WTC11 (cell line): ENCODE measurements around the gene PCBD1.

Experiments used
- CBFB ChIP-seq: sonication (generic); formaldehyde crosslinking; IDR thresholded peaks from 2 replicates; pipeline ENCODE4 v1.8.1; 2022; ENCODE audit warnings: mild to moderate bottlenecking, low read depth, missing genetic modification reagents
- CREM ChIP-seq: sonication (generic); formaldehyde crosslinking; IDR thresholded peaks from 2 replicates; pipeline ENCODE4 v1.8.1; 2022; ENCODE audit warnings: mild to moderate bottlenecking, missing genetic modification reagents, moderate library complexity
- MAX ChIP-seq: sonication (generic); formaldehyde crosslinking; IDR thresholded peaks from 2 replicates; pipeline ENCODE4 v1.8.0; 2022; ENCODE audit warnings: mild to moderate bottlenecking, missing genetic modification reagents
- MYBL2 ChIP-seq: sonication (generic); formaldehyde crosslinking; IDR thresholded peaks from 2 replicates; pipeline ENCODE4 v1.8.1; 2023; ENCODE audit warnings: mild to moderate bottlenecking, moderate library complexity, missing genetic modification reagents
- TP53 ChIP-seq: sonication (generic); formaldehyde crosslinking; IDR thresholded peaks from 2 replicates; pipeline ENCODE4 v1.8.1; 2023; ENCODE audit warnings: mild to moderate bottlenecking, missing genetic modification reagents
- ZBTB43 ChIP-seq: sonication (generic); formaldehyde crosslinking; IDR thresholded peaks from 2 replicates; pipeline ENCODE4 v1.8.1; 2023; ENCODE audit warnings: mild to moderate bottlenecking, missing genetic modification reagents
- ZMAT4 ChIP-seq: fragments of 250-450 bp; sonication (Bioruptor Pico); IDR thresholded peaks from 2 replicates; pipeline ENCODE4 v1.9.0; 2021; ENCODE audit warnings: mild to moderate bottlenecking
- TF ChIP-seq, protein P1 (sequence below): sonication (generic); formaldehyde crosslinking; IDR thresholded peaks from 2 replicates; pipeline ENCODE4 v1.8.0; 2022; ENCODE audit warnings: missing genetic modification reagents
- TF ChIP-seq, protein P2 (sequence below): sonication (generic); formaldehyde crosslinking; IDR thresholded peaks from 2 replicates; pipeline ENCODE4 v1.8.0; 2022; ENCODE audit warnings: mild to moderate bottlenecking, missing genetic modification reagents
- TF ChIP-seq, protein P3 (sequence below): fragments of 200-600 bp; IDR thresholded peaks from 2 replicates; pipeline ENCODE4 v1.8.0; 2022; ENCODE audit warnings: antibody characterized with exemption

GRCh38 chr10:70935631-70936030 lies 47.3 kb upstream of the PCBD1 start:
- TF ChIP-seq, protein P1, sequence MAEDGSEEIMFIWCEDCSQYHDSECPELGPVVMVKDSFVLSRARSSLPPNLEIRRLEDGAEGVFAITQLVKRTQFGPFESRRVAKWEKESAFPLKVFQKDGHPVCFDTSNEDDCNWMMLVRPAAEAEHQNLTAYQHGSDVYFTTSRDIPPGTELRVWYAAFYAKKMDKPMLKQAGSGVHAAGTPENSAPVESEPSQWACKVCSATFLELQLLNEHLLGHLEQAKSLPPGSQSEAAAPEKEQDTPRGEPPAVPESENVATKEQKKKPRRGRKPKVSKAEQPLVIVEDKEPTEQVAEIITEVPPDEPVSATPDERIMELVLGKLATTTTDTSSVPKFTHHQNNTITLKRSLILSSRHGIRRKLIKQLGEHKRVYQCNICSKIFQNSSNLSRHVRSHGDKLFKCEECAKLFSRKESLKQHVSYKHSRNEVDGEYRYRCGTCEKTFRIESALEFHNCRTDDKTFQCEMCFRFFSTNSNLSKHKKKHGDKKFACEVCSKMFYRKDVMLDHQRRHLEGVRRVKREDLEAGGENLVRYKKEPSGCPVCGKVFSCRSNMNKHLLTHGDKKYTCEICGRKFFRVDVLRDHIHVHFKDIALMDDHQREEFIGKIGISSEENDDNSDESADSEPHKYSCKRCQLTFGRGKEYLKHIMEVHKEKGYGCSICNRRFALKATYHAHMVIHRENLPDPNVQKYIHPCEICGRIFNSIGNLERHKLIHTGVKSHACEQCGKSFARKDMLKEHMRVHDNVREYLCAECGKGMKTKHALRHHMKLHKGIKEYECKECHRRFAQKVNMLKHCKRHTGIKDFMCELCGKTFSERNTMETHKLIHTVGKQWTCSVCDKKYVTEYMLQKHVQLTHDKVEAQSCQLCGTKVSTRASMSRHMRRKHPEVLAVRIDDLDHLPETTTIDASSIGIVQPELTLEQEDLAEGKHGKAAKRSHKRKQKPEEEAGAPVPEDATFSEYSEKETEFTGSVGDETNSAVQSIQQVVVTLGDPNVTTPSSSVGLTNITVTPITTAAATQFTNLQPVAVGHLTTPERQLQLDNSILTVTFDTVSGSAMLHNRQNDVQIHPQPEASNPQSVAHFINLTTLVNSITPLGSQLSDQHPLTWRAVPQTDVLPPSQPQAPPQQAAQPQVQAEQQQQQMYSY (CRISPR knock-in tag), result no peak
- TF ChIP-seq CREM (CRISPR knock-in tag), result no peak
- TF ChIP-seq CBFB (CRISPR knock-in tag), result no peak
- TF ChIP-seq MAX, result no peak
- TF ChIP-seq, protein P2, sequence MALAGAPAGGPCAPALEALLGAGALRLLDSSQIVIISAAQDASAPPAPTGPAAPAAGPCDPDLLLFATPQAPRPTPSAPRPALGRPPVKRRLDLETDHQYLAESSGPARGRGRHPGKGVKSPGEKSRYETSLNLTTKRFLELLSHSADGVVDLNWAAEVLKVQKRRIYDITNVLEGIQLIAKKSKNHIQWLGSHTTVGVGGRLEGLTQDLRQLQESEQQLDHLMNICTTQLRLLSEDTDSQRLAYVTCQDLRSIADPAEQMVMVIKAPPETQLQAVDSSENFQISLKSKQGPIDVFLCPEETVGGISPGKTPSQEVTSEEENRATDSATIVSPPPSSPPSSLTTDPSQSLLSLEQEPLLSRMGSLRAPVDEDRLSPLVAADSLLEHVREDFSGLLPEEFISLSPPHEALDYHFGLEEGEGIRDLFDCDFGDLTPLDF (CRISPR knock-in tag), result no peak
- TF ChIP-seq, protein P3, sequence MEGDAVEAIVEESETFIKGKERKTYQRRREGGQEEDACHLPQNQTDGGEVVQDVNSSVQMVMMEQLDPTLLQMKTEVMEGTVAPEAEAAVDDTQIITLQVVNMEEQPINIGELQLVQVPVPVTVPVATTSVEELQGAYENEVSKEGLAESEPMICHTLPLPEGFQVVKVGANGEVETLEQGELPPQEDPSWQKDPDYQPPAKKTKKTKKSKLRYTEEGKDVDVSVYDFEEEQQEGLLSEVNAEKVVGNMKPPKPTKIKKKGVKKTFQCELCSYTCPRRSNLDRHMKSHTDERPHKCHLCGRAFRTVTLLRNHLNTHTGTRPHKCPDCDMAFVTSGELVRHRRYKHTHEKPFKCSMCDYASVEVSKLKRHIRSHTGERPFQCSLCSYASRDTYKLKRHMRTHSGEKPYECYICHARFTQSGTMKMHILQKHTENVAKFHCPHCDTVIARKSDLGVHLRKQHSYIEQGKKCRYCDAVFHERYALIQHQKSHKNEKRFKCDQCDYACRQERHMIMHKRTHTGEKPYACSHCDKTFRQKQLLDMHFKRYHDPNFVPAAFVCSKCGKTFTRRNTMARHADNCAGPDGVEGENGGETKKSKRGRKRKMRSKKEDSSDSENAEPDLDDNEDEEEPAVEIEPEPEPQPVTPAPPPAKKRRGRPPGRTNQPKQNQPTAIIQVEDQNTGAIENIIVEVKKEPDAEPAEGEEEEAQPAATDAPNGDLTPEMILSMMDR, result no peak
- no peak for TF ChIP-seq ZMAT4 (CRISPR knock-in tag)
- no peak for TF ChIP-seq MYBL2 (CRISPR knock-in tag)
- TF ChIP-seq ZBTB43 (CRISPR knock-in tag), result no peak
- TF ChIP-seq TP53, result no peak
